Measurements from ENCODE around the gene CAMKMT. TPM values are rescaled to one million over a fixed set of nuclear protein-coding genes. Genes with fewer than 3 reads are reported as not detected.

CAMKMT gene
- total RNA-seq, 1 experiment from 2014 or later: 19.6 TPM

DNA sequence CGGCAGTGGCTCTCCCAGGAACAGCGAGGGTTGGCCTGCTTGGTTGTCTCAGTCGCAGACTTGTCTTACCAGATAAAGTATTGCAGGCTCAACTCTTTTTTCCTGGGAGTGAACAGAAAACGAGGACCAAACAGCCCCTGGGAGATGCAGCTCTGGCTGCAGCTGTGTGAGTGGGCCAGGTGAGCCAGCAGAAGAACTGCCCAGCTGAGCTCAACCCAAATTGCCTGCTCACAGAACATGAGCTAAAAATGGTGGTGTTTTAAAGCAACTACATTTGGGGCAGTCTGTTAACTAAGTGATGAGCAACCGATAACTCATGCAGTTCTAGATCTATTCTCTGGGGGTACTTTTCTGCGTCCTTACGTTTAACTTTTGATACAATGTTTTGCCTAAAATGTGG, 418.7 kb downstream of the CAMKMT start:
- no peaks in the 10 kb centered on the region for H3K36me3 ChIP-seq (replicated peaks; ENCODE audit: control insufficient read depth, insufficient read depth, low read length)
- DNase-seq: no peak
- H3K4me3 ChIP-seq (ENCODE audit: insufficient read depth, low read depth, low read length): no peak overlapping the region
- peaks cover 5% of the 10 kb centered on the region for H3K27me3 ChIP-seq (ENCODE audit: control insufficient read depth, insufficient read depth, low read length)

- H3K4me3 ChIP-seq (ENCODE audit: insufficient read depth, low read depth, low read length): no peak overlapping the region
- no peak for DNase-seq
- no peaks in the 10 kb centered on the region for H3K27me3 ChIP-seq (ENCODE audit: control insufficient read depth, insufficient read depth, low read length)
- H3K36me3 ChIP-seq (replicated peaks; ENCODE audit: control insufficient read depth, insufficient read depth, low read length): no peaks in the 10 kb centered on the region
Observed at GRCh38 chr2:44785433-44785832, 423.7 kb downstream of the CAMKMT start.

- Histone ChIP-seq H3K36me3 (replicated peaks; ENCODE audit: control insufficient read depth, insufficient read depth, low read length) (no peaks in the 10 kb centered on the region), H3K4me3 (ENCODE audit: insufficient read depth, low read depth, low read length) (no peak overlapping the region), H3K27me3 (ENCODE audit: control insufficient read depth, insufficient read depth, low read length) (no peaks in the 10 kb centered on the region)
- no peak for DNase-seq
Observed at GRCh38 chr2:44786045-44786816, 424.5 kb downstream of the CAMKMT start.

GRCh38 chr2:44786817-44787214, 425.1 kb downstream of the CAMKMT start:
- no peaks in the 10 kb centered on the region for H3K27me3 ChIP-seq (ENCODE audit: control insufficient read depth, insufficient read depth, low read length)
- DNase-seq: no peak
- no peak overlapping the region for H3K4me3 ChIP-seq (ENCODE audit: insufficient read depth, low read depth, low read length)
- H3K36me3 ChIP-seq (replicated peaks; ENCODE audit: control insufficient read depth, insufficient read depth, low read length): no peaks in the 10 kb centered on the region

DNA sequence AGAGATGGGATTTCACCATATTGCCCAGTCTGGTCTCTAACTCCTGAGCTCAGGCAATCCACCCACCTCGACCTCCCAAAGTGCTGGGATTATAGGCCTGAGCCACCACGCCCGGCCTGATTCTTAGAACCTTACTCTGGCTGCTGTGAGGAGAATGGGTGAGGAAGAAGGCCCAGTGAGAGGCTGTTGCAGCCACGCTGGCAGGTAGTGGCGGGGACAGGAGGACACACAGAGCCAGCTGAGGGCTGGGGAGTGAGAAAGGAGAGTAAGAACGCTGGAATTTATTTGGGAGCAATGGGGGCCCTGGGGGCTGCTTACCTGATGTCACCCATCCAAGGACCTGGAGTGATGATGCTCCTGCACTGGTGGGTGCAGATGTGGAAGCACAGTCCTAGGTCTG, 425.9 kb downstream of the CAMKMT start:
- Histone ChIP-seq H3K36me3 (replicated peaks; ENCODE audit: control insufficient read depth, insufficient read depth, low read length) (no peaks in the 10 kb centered on the region), H3K4me3 (ENCODE audit: insufficient read depth, low read depth, low read length) (no peak overlapping the region), H3K27me3 (ENCODE audit: control insufficient read depth, insufficient read depth, low read length) (no peaks in the 10 kb centered on the region)
- no peak for DNase-seq

DNA sequence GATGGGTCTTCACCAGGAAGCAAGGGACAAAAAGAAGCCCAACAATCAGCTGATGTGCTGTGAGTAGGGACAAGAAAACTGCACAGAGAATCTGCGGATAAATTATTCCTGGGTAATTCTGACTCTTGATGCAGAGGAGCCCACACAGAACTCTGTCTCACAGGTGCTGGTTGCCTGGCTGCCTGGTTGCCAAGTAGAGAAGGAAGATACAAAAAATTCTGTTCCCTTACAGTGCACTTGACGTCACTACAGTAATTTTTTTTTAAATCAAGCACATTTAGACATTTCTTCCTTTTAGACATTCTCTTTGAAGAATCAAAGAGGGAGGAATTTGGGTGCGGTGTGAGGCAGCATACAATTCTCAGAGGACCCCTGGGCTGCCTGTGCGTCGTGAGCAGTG, 427.7 kb downstream of the CAMKMT start:
- no peak overlapping the region for H3K4me3 ChIP-seq (ENCODE audit: insufficient read depth, low read depth, low read length)
- no peaks in the 10 kb centered on the region for H3K36me3 ChIP-seq (replicated peaks; ENCODE audit: control insufficient read depth, insufficient read depth, low read length)
- no peaks in the 10 kb centered on the region for H3K27me3 ChIP-seq (ENCODE audit: control insufficient read depth, insufficient read depth, low read length)
- no peak for DNase-seq

DNA sequence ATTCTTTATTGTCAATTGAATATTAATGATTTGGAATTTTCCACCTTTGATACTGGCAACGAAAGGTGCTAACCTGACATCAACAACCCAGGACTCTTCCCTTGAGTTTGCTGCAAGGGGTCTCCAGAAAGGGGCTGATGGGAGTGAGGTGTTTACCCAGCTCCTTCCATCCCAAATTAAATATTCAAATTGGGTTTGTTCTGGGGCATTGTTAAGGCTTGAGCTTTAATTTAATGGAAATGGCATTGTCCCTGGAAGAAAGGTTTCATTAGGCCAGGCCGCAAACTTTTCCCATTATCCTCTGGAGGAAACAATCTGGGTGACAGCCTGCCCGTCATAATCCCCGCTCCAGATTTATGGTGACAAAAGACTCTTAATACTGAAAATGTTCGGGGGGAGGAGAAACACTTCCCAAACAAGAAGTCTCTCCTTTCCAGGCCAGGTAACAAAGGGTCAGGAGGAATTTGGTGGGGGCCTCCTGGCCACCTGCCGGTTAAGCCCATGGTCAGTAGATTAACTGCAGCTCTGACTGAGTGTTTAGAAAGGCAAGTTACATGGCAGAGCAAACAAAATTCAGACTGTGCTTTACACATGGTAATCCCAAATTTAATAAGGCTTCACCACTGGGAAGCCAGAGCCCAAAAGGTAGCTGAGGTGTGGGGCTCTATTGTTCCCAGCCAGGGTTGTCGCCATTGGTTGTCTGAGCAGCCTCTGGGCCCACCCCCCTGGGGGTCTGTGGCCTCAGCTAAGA, 428.4 kb downstream of the CAMKMT start:
- no peaks in the 10 kb centered on the region for H3K27me3 ChIP-seq (ENCODE audit: control insufficient read depth, insufficient read depth, low read length)
- DNase-seq: peak; percentile 67
- H3K36me3 ChIP-seq (replicated peaks; ENCODE audit: control insufficient read depth, insufficient read depth, low read length): no peaks in the 10 kb centered on the region
- no peak overlapping the region for H3K4me3 ChIP-seq (ENCODE audit: insufficient read depth, low read depth, low read length)

DNA sequence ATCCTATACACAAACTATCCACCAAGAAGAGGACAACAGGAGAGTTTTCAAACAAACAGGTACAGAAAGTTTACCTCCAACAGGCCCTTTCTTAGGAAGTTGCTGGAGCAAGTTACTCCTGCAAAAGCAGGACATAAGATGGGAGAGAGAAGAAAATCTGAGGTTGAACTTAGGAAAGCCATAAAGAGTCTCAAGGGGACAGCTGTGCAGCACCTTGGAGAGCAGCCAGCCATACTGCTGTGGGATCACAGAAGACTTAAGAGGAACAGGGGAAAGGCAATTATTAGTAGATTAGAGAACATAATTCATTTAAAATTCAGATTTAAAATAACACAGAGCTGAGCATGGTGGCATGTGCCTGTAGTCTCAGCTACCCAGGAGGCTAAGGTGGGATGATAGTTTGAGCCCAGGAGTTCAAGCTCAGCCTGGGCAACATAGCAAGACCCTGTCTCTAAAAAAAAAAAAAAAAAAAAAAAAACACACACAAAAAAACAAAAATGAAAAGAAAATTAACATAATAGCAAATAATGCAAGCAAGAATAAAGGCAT, 431.6 kb downstream of the CAMKMT start:
- Histone ChIP-seq H3K4me3 (ENCODE audit: insufficient read depth, low read depth, low read length) (no peak overlapping the region), H3K36me3 (replicated peaks; ENCODE audit: control insufficient read depth, insufficient read depth, low read length) (no peaks in the 10 kb centered on the region), H3K27me3 (ENCODE audit: control insufficient read depth, insufficient read depth, low read length) (peaks cover 2% of the 10 kb centered on the region; the same call in 1 of the 2 replicates)
- no peak for DNase-seq

- DNase-seq: no peak
- Histone ChIP-seq H3K36me3 (replicated peaks; ENCODE audit: control insufficient read depth, insufficient read depth, low read length) (no peaks in the 10 kb centered on the region), H3K27me3 (ENCODE audit: control insufficient read depth, insufficient read depth, low read length) (peaks cover 6% of the 10 kb centered on the region; the same call in 1 of the 2 replicates), H3K4me3 (ENCODE audit: insufficient read depth, low read depth, low read length) (no peak overlapping the region)
Observed at GRCh38 chr2:44796771-44797170, 435.0 kb downstream of the CAMKMT start.

GRCh38 chr2:44798139-44798659, 436.5 kb downstream of the CAMKMT start:
- Histone ChIP-seq H3K4me3 (ENCODE audit: insufficient read depth, low read depth, low read length) (no peak overlapping the region), H3K27me3 (ENCODE audit: control insufficient read depth, insufficient read depth, low read length) (peaks cover 9% of the 10 kb centered on the region; the same call in 1 of the 2 replicates), H3K36me3 (replicated peaks; ENCODE audit: control insufficient read depth, insufficient read depth, low read length) (no peaks in the 10 kb centered on the region)
- DNase-seq: no peak

- H3K36me3 ChIP-seq (replicated peaks; ENCODE audit: control insufficient read depth, insufficient read depth, low read length): no peaks in the 10 kb centered on the region
- DNase-seq: no peak
- H3K27me3 ChIP-seq (ENCODE audit: control insufficient read depth, insufficient read depth, low read length): peaks cover 11% of the 10 kb centered on the region; the same call in 1 of the 2 replicates
- H3K4me3 ChIP-seq (ENCODE audit: insufficient read depth, low read depth, low read length): no peak overlapping the region
Observed at GRCh38 chr2:44799105-44799504, 437.4 kb downstream of the CAMKMT start.

DNA sequence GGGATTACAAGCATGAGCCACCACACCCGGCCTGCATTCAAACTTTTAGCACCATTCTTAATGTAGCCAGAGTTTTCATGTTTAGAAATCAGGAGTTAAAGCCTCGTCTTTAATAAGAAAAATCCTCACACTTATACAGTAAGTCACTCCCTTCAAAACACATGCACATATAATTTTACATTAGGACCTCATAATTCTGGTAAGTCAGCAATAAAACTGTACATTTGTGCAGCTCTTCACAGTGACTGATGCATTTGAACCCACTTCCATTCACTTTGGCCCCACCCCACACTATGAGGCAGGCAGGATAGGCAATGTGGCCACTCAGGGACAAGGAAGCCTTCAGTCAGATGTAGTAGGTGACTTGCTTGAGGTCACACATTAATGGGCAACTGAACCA, 438.0 kb downstream of the CAMKMT start:
- Histone ChIP-seq H3K27me3 (ENCODE audit: control insufficient read depth, insufficient read depth, low read length) (peaks cover 13% of the 10 kb centered on the region; the same call in 1 of the 2 replicates), H3K36me3 (replicated peaks; ENCODE audit: control insufficient read depth, insufficient read depth, low read length) (no peaks in the 10 kb centered on the region), H3K4me3 (ENCODE audit: insufficient read depth, low read depth, low read length) (no peak overlapping the region)
- no peak for DNase-seq

DNA sequence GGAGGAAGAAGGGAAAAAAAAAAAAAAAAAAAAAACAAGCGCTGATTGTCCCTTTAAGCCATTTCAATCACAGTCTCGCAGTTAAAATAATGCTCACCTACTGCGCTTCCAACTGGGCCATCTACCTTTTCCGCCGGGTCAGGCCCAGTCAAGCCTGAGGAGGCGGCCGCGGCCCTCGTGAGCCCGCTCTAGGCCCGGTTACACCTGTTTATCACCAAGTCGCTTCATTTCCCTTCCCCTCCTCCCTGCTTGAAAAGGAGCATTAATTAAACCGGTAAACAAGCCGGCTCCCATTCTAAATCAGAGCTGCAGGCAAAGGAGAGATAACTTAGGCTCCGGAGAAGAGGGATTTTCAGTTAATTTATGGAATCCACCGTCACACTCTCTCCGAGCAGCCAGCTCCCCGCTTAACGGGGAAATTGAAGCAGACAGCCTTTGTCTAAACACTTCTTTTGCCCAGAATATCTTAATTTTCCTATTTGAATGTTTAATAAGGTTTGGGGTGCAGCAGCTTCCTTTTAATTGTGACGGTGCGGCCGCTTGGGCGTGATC, 439.6 kb downstream of the CAMKMT start:
- peaks cover 28% of the 10 kb centered on the region; the same call in 1 of the 2 replicates for H3K27me3 ChIP-seq (ENCODE audit: control insufficient read depth, insufficient read depth, low read length)

More for the DNA sequence above, 439.6 kb downstream of the CAMKMT start:
- Histone ChIP-seq H3K36me3 (replicated peaks; ENCODE audit: control insufficient read depth, insufficient read depth, low read length) (no peaks in the 10 kb centered on the region), H3K4me3 (ENCODE audit: insufficient read depth, low read depth, low read length) (peak overlapping the region; percentile 46)
- peak; percentile 77 for DNase-seq

Data from H7 (cell line).